ENCODE measurements around the gene RALA. TPM values are rescaled to one million over a fixed set of nuclear protein-coding genes. Genes with fewer than 3 reads are reported as not detected.

RALA gene
- total RNA-seq, 1 experiment from 2014 or later = 27.3 TPM

GRCh38 chr7:39594988-39595620 lies 28.3 kb upstream of the RALA start:
- Histone ChIP-seq H3K9ac (ENCODE audit: low read length) (no peak overlapping the region), H3K4me3 (replicated peaks in 1 of 2; ENCODE audit: low read depth in 1 of 2, low read length in 2 of 2) (no peak overlapping the region), H3K9me3 (ENCODE audit: control insufficient read depth in 1 of 2, insufficient read depth in 1 of 2, low read depth in 1 of 2, low read length in 2 of 2) (no peaks in the 10 kb centered on the region), H3K36me3 (ENCODE audit: control insufficient read depth in 1 of 2, insufficient read depth in 2 of 2, low read length in 2 of 2) (no peaks in the 10 kb centered on the region), H3K4me2 (ENCODE audit: low read length) (no peak overlapping the region), H4K20me1 (ENCODE audit: insufficient read depth) (no peaks in the 10 kb centered on the region), H3K4me1 (ENCODE audit: control insufficient read depth in 1 of 2, insufficient read depth in 2 of 2, low read length in 2 of 2) (peaks cover 3 to 4% of the 10 kb centered on the region in 2 experiments; a peak in 1 of 4 replicates), H3K27me3 (ENCODE audit: insufficient read depth, low read length) (no peaks in the 10 kb centered on the region), H3K79me2 (ENCODE audit: insufficient read depth, low read length) (no peaks in the 10 kb centered on the region), H3K9me2 (ENCODE audit: insufficient read depth) (no peaks in the 10 kb centered on the region), H2AFZ (ENCODE audit: low read depth, low read length, poor library complexity, severe bottlenecking) (no peak overlapping the region), H3K27ac (ENCODE audit: low read depth, low read length) (no peak overlapping the region)
- TF ChIP-seq EGR1 (IDR thresholded peaks at IDR 0.05; ENCODE audit: low read depth) = no peak
- no peak for TF ChIP-seq YY1 (IDR thresholded peaks at IDR 0.05; ENCODE audit: extremely low read depth, insufficient replicate concordance, low read depth, low read length)
- TF ChIP-seq CBX3 (IDR thresholded peaks at IDR 0.05; ENCODE audit: low read depth) = no peak
- no peak for TF ChIP-seq EZH2 (IDR thresholded peaks at IDR 0.05)
- TF ChIP-seq, protein P1, sequence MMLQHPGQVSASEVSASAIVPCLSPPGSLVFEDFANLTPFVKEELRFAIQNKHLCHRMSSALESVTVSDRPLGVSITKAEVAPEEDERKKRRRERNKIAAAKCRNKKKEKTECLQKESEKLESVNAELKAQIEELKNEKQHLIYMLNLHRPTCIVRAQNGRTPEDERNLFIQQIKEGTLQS (IDR thresholded peaks at IDR 0.05) = no peak
- TF ChIP-seq ZFX (IDR thresholded peaks at IDR 0.05) = no peak
- TF ChIP-seq JUND (IDR thresholded peaks at IDR 0.05) = no peak
- TF ChIP-seq ELF1 (IDR thresholded peaks at IDR 0.05; ENCODE audit: borderline replicate concordance, low read depth) = no peak
- no peak for TF ChIP-seq CEBPB (IDR thresholded peaks at IDR 0.05; ENCODE audit: low read depth)
- TF ChIP-seq EZH2phosphoT487 (IDR thresholded peaks at IDR 0.05; ENCODE audit: borderline replicate concordance) = no peak
- TF ChIP-seq FOSL1 (IDR thresholded peaks at IDR 0.05; ENCODE audit: low read depth) = no peak
- no peak for TF ChIP-seq ZNF274 (IDR thresholded peaks at IDR 0.05; ENCODE audit: low read depth, low read length)
- no peak for TF ChIP-seq SP1 (IDR thresholded peaks at IDR 0.05; ENCODE audit: low read depth)
- no peak for TF ChIP-seq SIN3A (IDR thresholded peaks at IDR 0.05; ENCODE audit: low read depth)
- TF ChIP-seq TCF7L2 (IDR thresholded peaks at IDR 0.05; ENCODE audit: borderline replicate concordance, extremely low read depth, insufficient read depth, insufficient read length) = no peak
- TF ChIP-seq RAD21 (IDR thresholded peaks at IDR 0.05; ENCODE audit: low read depth) = no peak
- TF ChIP-seq, protein P2, sequence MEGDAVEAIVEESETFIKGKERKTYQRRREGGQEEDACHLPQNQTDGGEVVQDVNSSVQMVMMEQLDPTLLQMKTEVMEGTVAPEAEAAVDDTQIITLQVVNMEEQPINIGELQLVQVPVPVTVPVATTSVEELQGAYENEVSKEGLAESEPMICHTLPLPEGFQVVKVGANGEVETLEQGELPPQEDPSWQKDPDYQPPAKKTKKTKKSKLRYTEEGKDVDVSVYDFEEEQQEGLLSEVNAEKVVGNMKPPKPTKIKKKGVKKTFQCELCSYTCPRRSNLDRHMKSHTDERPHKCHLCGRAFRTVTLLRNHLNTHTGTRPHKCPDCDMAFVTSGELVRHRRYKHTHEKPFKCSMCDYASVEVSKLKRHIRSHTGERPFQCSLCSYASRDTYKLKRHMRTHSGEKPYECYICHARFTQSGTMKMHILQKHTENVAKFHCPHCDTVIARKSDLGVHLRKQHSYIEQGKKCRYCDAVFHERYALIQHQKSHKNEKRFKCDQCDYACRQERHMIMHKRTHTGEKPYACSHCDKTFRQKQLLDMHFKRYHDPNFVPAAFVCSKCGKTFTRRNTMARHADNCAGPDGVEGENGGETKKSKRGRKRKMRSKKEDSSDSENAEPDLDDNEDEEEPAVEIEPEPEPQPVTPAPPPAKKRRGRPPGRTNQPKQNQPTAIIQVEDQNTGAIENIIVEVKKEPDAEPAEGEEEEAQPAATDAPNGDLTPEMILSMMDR (IDR thresholded peaks at IDR 0.05 in 2 of 3, conservative IDR thresholded peaks at IDR 0.05 in 1 of 3; ENCODE audit: borderline replicate concordance in 1 of 3, insufficient read depth in 1 of 3, low read depth in 2 of 3, low read length in 2 of 3) = no peak
- DNase-seq (ENCODE audit: low read depth, low spot score) (no peak), ATAC-seq (no peak)
- ChIA-PET RAD21 (ENCODE audit: low non-redundant PET in 1 of 2, low total read pairs in 2 of 2, uncharacterized antibody in 2 of 2, unreplicated experiment in 2 of 2) (no interaction called here), CTCF (no interaction called here), POLR2A (no interaction called here)
- intact Hi-C loops (cut with micrococcal nuclease) = no loop called here
- BruUV-seq (replicated peaks) = no TSS peak
